Erythroblast (primary cell): ENCODE data around the gene BPNT1.
"Not testable (repeated sequence)": the region's sequence is repeated elsewhere in the genome, so short reads cannot be mapped to it uniquely, and the experiment has no call there.

ENCODE experiments used
- DNase-seq, 2 experiments: peaks; one replicate each; lab custom pipeline; 2025; lab: John Stamatoyannopoulos, UW
- GATA1 ChIP-seq: IDR thresholded peaks from 2 replicates; pipeline ENCODE4 v1.6.1; 2011; ENCODE audit warnings: low read depth, mild to moderate bottlenecking, control low read depth, low read length, moderate library complexity
- POLR2A ChIP-seq: IDR thresholded peaks from 2 replicates; pipeline ENCODE4 v1.6.1; 2011; ENCODE audit warnings: mild to moderate bottlenecking, low read length

Gene BPNT1

GRCh38 chr1:220046052-220046930 lies 43.3 kb downstream of the BPNT1 start, which contains the start of gene EPRS1:
EPRS1 (minus strand) TSS chr1:220046505; CDS start chr1:220046388, 117 bp downstream.
- TF ChIP-seq GATA1 (no peak), POLR2A (peak; percentile 91)
- peak; percentile 98 to 99 for DNase-seq

- TF ChIP-seq POLR2A (no peak), GATA1 (no peak)
- peak; percentile 40 to 66 for DNase-seq
These were observed 44.1 kb downstream of the BPNT1 start for GRCh38 chr1:220045356-220046051.

GRCh38 chr1:220044678-220045355 lies 44.8 kb downstream of the BPNT1 start:
- peak in 1 of 2 experiments; percentile 33 for DNase-seq
- TF ChIP-seq POLR2A (no peak), GATA1 (no peak)

GRCh38 chr1:220043646-220044045 lies 45.9 kb downstream of the BPNT1 start:
- TF ChIP-seq POLR2A, result no peak
- TF ChIP-seq GATA1, result no peak
- no peak for DNase-seq

GRCh38 chr1:220040028-220040596 lies 49.5 kb downstream of the BPNT1 start:
- TF ChIP-seq GATA1 (no peak), POLR2A (no peak)
- DNase-seq, result no peak

- TF ChIP-seq POLR2A, result no peak
- no peak for TF ChIP-seq GATA1
- no peak for DNase-seq
These were observed 50.9 kb downstream of the BPNT1 start for GRCh38 chr1:220038640-220039039.

GRCh38 chr1:220037810-220038209 lies 51.8 kb downstream of the BPNT1 start:
- not testable (repeated sequence) for DNase-seq

GRCh38 chr1:220032911-220033310 lies 56.7 kb downstream of the BPNT1 start:
- no peak for TF ChIP-seq GATA1
- no peak for TF ChIP-seq POLR2A

GRCh38 chr1:220031287-220031686 lies 58.3 kb downstream of the BPNT1 start:
- TF ChIP-seq GATA1 (no peak), POLR2A (no peak)
- no peak for DNase-seq

More at GRCh38 chr1:220032911-220033310, 56.7 kb downstream of the BPNT1 start:
- DNase-seq, result no peak

GRCh38 chr1:220028346-220028895 lies 61.2 kb downstream of the BPNT1 start:
- DNase-seq, result no peak
- TF ChIP-seq POLR2A, result no peak
- no peak for TF ChIP-seq GATA1

GRCh38 chr1:220019071-220019470 lies 70.5 kb downstream of the BPNT1 start:
- TF ChIP-seq POLR2A (no peak), GATA1 (no peak)

GRCh38 chr1:220013497-220013896 lies 76.1 kb downstream of the BPNT1 start:
- DNase-seq, result no peak
- TF ChIP-seq POLR2A (no peak), GATA1 (no peak)

More at GRCh38 chr1:220019071-220019470, 70.5 kb downstream of the BPNT1 start:
- no peak for DNase-seq

GRCh38 chr1:220012259-220012658 lies 77.3 kb downstream of the BPNT1 start:
- TF ChIP-seq POLR2A (no peak), GATA1 (no peak)
- DNase-seq, result no peak
